ENCODE measurements around the gene ZNF136. TPM values are rescaled to one million over a fixed set of nuclear protein-coding genes. Genes with fewer than 3 reads are reported as not detected.

The ZNF136 gene
- total RNA-seq, 4 donors from 2014 or later: 1.4 to 2.2 (median 1.8) TPM

GRCh38 chr19:12198136-12198535, 35.2 kb downstream of the ZNF136 start:
- intact Hi-C loops (cut with DNase I; ENCODE audit: low total_unique reads): no loop called here
- in situ Hi-C loops (cut with MboI; ENCODE audit: low sequenced_read_pairs in 4 of 4): no loop called here
- no peaks in the 10 kb centered on the region for H3K4me1 ChIP-seq
- DNase-seq (no peak), ATAC-seq (no peak)
- peaks cover 3 to 22% (median 5%) of the 10 kb centered on the region in 3 donors for H3K9me3 ChIP-seq
- peak overlapping the region in 1 of 4 donors; percentile 22 for H3K4me3 ChIP-seq
- H3K36me3 ChIP-seq: peaks cover 0 to 7% of the 10 kb centered on the region in 2 donors
- no peak for TF ChIP-seq POLR2A (IDR thresholded peaks at IDR 0.05)
- no peak for TF ChIP-seq CTCF (IDR thresholded peaks at IDR 0.05 in 4 of 5, conservative IDR thresholded peaks at IDR 0.05 in 1 of 5)
- no peak overlapping the region for H3K27ac ChIP-seq
- H3K27me3 ChIP-seq: no peaks in the 10 kb centered on the region

- Histone ChIP-seq H3K36me3 (peaks cover 0 to 7% of the 10 kb centered on the region in 2 donors), H3K27me3 (no peaks in the 10 kb centered on the region), H3K27ac (no peak overlapping the region), H3K4me3 (no peak overlapping the region), H3K4me1 (no peaks in the 10 kb centered on the region), H3K9me3 (peaks cover 3 to 22% (median 4%) of the 10 kb centered on the region in 3 donors)
- TF ChIP-seq POLR2A (IDR thresholded peaks at IDR 0.05): no peak
- no peak for TF ChIP-seq CTCF (IDR thresholded peaks at IDR 0.05 in 4 of 5, conservative IDR thresholded peaks at IDR 0.05 in 1 of 5)
- in situ Hi-C loops (cut with MboI; ENCODE audit: low sequenced_read_pairs in 4 of 4): no loop called here
- ATAC-seq (no peak), DNase-seq (no peak)
- intact Hi-C loops (cut with DNase I; ENCODE audit: low total_unique reads): no loop called here
Observed at GRCh38 chr19:12199757-12200419, 37.0 kb downstream of the ZNF136 start.

GRCh38 chr19:12202250-12202649, 39.4 kb downstream of the ZNF136 start:
- Histone ChIP-seq H3K36me3 (peaks cover 0 to 7% of the 10 kb centered on the region in 2 donors), H3K4me3 (no peak overlapping the region), H3K27ac (no peak overlapping the region), H3K4me1 (no peaks in the 10 kb centered on the region), H3K27me3 (no peaks in the 10 kb centered on the region), H3K9me3 (peaks cover 3 to 22% (median 4%) of the 10 kb centered on the region in 3 donors)
- DNase-seq (no peak), ATAC-seq (no peak)
- TF ChIP-seq CTCF (IDR thresholded peaks at IDR 0.05 in 4 of 5, conservative IDR thresholded peaks at IDR 0.05 in 1 of 5) (no peak), POLR2A (IDR thresholded peaks at IDR 0.05) (no peak)
- intact Hi-C loops (cut with DNase I; ENCODE audit: low total_unique reads): no loop called here
- in situ Hi-C loops (cut with MboI; ENCODE audit: low sequenced_read_pairs in 4 of 4): no loop called here

- in situ Hi-C loops (cut with MboI; ENCODE audit: low sequenced_read_pairs in 4 of 4) (no loop called here), intact Hi-C loops (cut with DNase I; ENCODE audit: low total_unique reads) (no loop called here)
- no peak for ATAC-seq
- Histone ChIP-seq H3K27me3 (no peaks in the 10 kb centered on the region), H3K4me3 (no peak overlapping the region), H3K27ac (no peak overlapping the region), H3K36me3 (peaks cover 0 to 7% of the 10 kb centered on the region in 2 donors), H3K9me3 (peaks cover 0 to 23% (median 14%) of the 10 kb centered on the region in 3 donors), H3K4me1 (no peaks in the 10 kb centered on the region)
- no peak for DNase-seq
- TF ChIP-seq POLR2A (IDR thresholded peaks at IDR 0.05): no peak
- no peak for TF ChIP-seq CTCF (IDR thresholded peaks at IDR 0.05 in 4 of 5, conservative IDR thresholded peaks at IDR 0.05 in 1 of 5)
Observed at GRCh38 chr19:12205296-12205695, 42.4 kb downstream of the ZNF136 start.
